Measurements from ENCODE around the gene GRAP2.
"Not testable (repeated sequence)": the region's sequence is repeated elsewhere in the genome, so short reads cannot be mapped to it uniquely, and the experiment has no call there.

GRAP2 gene

GRCh38 chr22:39970742-39971141 lies 69.9 kb downstream of the GRAP2 start:
- no peak for DNase-seq

GRCh38 chr22:39972641-39973040 lies 71.8 kb downstream of the GRAP2 start:
- DNase-seq, result no peak

- no peak for DNase-seq
Observed at GRCh38 chr22:39973656-39974055, 72.8 kb downstream of the GRAP2 start.

- no peak for DNase-seq
Observed at GRCh38 chr22:39974065-39974464, 73.2 kb downstream of the GRAP2 start.

GRCh38 chr22:39979048-39979447 lies 78.2 kb downstream of the GRAP2 start:
- DNase-seq, result no peak

GRCh38 chr22:39979458-39979857 lies 78.6 kb downstream of the GRAP2 start:
- DNase-seq, result no peak

GRCh38 chr22:39980596-39980995 lies 79.7 kb downstream of the GRAP2 start:
- DNase-seq, result no peak

- no peak for DNase-seq
Observed at GRCh38 chr22:39983346-39983745, 82.5 kb downstream of the GRAP2 start.

GRCh38 chr22:39984006-39984405 lies 83.1 kb downstream of the GRAP2 start:
- DNase-seq, result no peak

- no peak for DNase-seq
Observed at GRCh38 chr22:39984746-39985145, 83.9 kb downstream of the GRAP2 start.

GRCh38 chr22:39985383-39986035 lies 84.6 kb downstream of the GRAP2 start:
- no peak for DNase-seq

- no peak for DNase-seq
Observed at GRCh38 chr22:39988386-39989114, 87.7 kb downstream of the GRAP2 start.

- DNase-seq, result no peak
Observed at GRCh38 chr22:39989633-39990032, 88.7 kb downstream of the GRAP2 start.

GRCh38 chr22:39990686-39991085 lies 89.8 kb downstream of the GRAP2 start:
- DNase-seq, result no peak

- DNase-seq, result no peak
Observed at GRCh38 chr22:39991159-39991860, 90.4 kb downstream of the GRAP2 start.

GRCh38 chr22:39992088-39992826 lies 91.4 kb downstream of the GRAP2 start:
- DNase-seq, result no peak

GRCh38 chr22:39992894-39993293 lies 92.0 kb downstream of the GRAP2 start:
- DNase-seq, result not testable (repeated sequence)

- DNase-seq, result no peak
Observed at GRCh38 chr22:39994041-39994565, 93.2 kb downstream of the GRAP2 start.

GRCh38 chr22:39994566-39995392 lies 93.9 kb downstream of the GRAP2 start, which contains the start of gene FAM83F:
Gene FAM83F (plus strand): TSS chr22:39994954. CDS start chr22:39995043, 89 bp downstream.
- peak in 1 of 4 experiments; percentile 11 for DNase-seq

- no peak for DNase-seq
Observed at GRCh38 chr22:39995393-39996252, 94.7 kb downstream of the GRAP2 start.

GRCh38 chr22:39996732-39997131 lies 95.8 kb downstream of the GRAP2 start:
- no peak for DNase-seq

All from activated CD4-positive, CD25-positive, alpha-beta regulatory T cell (primary cell).